Measurements from ENCODE around the gene CHMP4A. TPM values are rescaled to one million over a fixed set of nuclear protein-coding genes. Genes with fewer than 3 reads are reported as not detected.

The CHMP4A gene
- total and polyA plus RNA-seq, 2 of the 13 experiments (the other 11 are each of a cell fraction or from before 2014, with no cell fraction given) = 83.6 to 113 TPM

DNA sequence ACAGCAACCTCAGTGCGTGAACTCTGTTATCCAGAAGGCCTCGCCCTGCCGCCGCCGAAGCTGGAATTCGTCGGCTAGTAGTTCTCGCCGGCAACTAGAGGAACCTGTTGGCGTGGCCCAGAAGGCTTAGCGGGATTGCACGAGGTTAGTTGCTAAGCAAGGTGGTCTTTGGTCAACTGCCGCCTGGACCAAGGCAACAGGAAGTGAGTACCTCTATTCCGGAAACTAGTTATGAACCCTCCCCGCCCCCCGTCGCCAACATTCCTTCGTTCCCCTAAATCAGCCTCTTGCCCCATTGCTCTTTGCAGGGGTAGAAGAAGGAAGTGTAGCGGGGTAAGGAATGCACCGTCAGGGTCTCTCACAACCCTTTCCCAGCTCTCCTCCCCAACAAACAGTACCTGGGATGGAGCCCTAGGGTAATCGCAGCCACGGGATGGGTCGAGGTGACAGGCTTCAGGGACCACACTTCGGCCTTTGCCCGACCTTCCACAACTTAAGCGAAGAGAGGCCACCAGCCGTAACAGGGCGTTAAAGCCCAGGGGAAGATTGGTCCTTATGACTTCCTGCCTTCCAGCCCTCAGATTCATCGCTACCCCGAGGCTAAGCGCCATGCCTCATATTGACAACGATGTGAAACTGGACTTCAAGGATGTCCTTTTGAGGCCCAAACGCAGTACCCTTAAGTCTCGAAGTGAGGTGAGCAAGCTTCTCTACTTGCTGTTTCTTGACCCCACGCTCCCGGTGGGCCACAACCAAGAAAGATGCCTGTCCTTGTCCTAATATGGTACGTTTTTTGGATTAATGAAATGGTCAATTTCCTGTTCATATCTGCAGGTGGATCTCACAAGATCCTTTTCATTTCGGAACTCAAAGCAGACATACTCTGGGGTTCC lies 19.6 kb upstream of the CHMP4A start, which contains the start of gene GMPR2 (continued):
- TF ChIP-seq THRA (CRISPR knock-in tag; IDR thresholded peaks at IDR 0.05; ENCODE audit: borderline replicate concordance) = peak; percentile 85
- TF ChIP-seq GMEB1 (CRISPR knock-in tag; IDR thresholded peaks at IDR 0.05; ENCODE audit: borderline replicate concordance) = peak; percentile 91; the same call in 1 of the 2 replicates
- TF ChIP-seq ZBTB26 (CRISPR knock-in tag; IDR thresholded peaks at IDR 0.05; ENCODE audit: borderline replicate concordance) = peak; percentile 67; the same call in 1 of the 2 replicates
- peak; percentile 82; the same call in 1 of the 2 replicates for TF ChIP-seq HOXA9 (CRISPR knock-in tag; IDR thresholded peaks at IDR 0.05; ENCODE audit: borderline replicate concordance)
- TF ChIP-seq KDM3A (CRISPR knock-in tag; IDR thresholded peaks at IDR 0.05; ENCODE audit: low read depth) = no peak; the same call in 1 of the 2 replicates
- TF ChIP-seq, protein P1, sequence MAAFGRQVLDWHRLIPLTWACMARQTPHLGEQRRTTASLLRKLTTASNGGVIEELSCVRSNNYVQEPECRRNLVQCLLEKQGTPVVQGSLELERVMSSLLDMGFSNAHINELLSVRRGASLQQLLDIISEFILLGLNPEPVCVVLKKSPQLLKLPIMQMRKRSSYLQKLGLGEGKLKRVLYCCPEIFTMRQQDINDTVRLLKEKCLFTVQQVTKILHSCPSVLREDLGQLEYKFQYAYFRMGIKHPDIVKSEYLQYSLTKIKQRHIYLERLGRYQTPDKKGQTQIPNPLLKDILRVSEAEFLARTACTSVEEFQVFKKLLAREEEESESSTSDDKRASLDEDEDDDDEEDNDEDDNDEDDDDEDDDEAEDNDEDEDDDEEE (CRISPR knock-in tag; IDR thresholded peaks at IDR 0.05) = peak; percentile 90; the same call in 1 of the 2 replicates
- TF ChIP-seq SOX5 (CRISPR knock-in tag; IDR thresholded peaks at IDR 0.05; ENCODE audit: borderline replicate concordance) = peak; percentile 37
- TF ChIP-seq NCOA1 (CRISPR knock-in tag; IDR thresholded peaks at IDR 0.05) = peak; percentile 98; the same call in 1 of the 2 replicates
- peak; percentile 78 for TF ChIP-seq CAMTA2 (CRISPR knock-in tag; IDR thresholded peaks at IDR 0.05; ENCODE audit: borderline replicate concordance)
- TF ChIP-seq, protein P2, sequence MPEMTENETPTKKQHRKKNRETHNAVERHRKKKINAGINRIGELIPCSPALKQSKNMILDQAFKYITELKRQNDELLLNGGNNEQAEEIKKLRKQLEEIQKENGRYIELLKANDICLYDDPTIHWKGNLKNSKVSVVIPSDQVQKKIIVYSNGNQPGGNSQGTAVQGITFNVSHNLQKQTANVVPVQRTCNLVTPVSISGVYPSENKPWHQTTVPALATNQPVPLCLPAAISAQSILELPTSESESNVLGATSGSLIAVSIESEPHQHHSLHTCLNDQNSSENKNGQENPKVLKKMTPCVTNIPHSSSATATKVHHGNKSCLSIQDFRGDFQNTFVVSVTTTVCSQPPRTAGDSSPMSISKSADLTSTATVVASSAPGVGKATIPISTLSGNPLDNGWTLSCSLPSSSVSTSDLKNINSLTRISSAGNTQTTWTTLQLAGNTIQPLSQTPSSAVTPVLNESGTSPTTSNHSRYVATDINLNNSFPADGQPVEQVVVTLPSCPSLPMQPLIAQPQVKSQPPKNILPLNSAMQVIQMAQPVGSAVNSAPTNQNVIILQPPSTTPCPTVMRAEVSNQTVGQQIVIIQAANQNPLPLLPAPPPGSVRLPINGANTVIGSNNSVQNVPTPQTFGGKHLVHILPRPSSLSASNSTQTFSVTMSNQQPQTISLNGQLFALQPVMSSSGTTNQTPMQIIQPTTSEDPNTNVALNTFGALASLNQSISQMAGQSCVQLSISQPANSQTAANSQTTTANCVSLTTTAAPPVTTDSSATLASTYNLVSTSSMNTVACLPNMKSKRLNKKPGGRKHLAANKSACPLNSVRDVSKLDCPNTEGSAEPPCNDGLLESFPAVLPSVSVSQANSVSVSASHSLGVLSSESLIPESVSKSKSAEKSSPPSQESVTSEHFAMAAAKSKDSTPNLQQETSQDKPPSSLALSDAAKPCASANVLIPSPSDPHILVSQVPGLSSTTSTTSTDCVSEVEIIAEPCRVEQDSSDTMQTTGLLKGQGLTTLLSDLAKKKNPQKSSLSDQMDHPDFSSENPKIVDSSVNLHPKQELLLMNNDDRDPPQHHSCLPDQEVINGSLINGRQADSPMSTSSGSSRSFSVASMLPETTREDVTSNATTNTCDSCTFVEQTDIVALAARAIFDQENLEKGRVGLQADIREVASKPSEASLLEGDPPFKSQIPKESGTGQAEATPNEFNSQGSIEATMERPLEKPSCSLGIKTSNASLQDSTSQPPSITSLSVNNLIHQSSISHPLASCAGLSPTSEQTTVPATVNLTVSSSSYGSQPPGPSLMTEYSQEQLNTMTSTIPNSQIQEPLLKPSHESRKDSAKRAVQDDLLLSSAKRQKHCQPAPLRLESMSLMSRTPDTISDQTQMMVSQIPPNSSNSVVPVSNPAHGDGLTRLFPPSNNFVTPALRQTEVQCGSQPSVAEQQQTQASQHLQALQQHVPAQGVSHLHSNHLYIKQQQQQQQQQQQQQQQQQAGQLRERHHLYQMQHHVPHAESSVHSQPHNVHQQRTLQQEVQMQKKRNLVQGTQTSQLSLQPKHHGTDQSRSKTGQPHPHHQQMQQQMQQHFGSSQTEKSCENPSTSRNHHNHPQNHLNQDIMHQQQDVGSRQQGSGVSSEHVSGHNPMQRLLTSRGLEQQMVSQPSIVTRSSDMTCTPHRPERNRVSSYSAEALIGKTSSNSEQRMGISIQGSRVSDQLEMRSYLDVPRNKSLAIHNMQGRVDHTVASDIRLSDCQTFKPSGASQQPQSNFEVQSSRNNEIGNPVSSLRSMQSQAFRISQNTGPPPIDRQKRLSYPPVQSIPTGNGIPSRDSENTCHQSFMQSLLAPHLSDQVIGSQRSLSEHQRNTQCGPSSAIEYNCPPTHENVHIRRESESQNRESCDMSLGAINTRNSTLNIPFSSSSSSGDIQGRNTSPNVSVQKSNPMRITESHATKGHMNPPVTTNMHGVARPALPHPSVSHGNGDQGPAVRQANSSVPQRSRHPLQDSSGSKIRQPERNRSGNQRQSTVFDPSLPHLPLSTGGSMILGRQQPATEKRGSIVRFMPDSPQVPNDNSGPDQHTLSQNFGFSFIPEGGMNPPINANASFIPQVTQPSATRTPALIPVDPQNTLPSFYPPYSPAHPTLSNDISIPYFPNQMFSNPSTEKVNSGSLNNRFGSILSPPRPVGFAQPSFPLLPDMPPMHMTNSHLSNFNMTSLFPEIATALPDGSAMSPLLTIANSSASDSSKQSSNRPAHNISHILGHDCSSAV (CRISPR knock-in tag; IDR thresholded peaks at IDR 0.05; ENCODE audit: borderline replicate concordance) = 0 out of 2 replicates have a peak, but pooled peaks have one; percentile 32
- TF ChIP-seq ZNF589 (CRISPR knock-in tag; conservative IDR thresholded peaks at IDR 0.05) = no peak; the same call in none of the 2 replicates
- peak; percentile 27; the same call in 2 of the 3 replicates for TF ChIP-seq MXI1 (IDR thresholded peaks at IDR 0.05; ENCODE audit: borderline replicate concordance, low read depth, low read length)
- TF ChIP-seq FOXP1 (IDR thresholded peaks at IDR 0.05) = no peak
- TF ChIP-seq FOXP1 (CRISPR knock-in tag; IDR thresholded peaks at IDR 0.05) = peak; percentile 44; the same call in 1 of the 2 replicates

All from HepG2 (cell line).